Cardiac fibroblast (primary cell): ENCODE results near the gene ARSG.

Source experiments
- DNase-seq, 2 donors: peaks; one replicate each; pipeline versions ENCODE4 v3.0.0 to v3.0.0-alpha.2; 2010; ENCODE audit warnings: low read depth in 2 of 2
- H3K4me3 ChIP-seq, 2 donors: replicated peaks in 1 of 2; 1 replicate in 1 of 2; 2 replicates in 1 of 2; pipeline ENCODE4 v1.5.1; 2011; ENCODE audit warnings: low read depth in 2 of 2, low read length in 2 of 2, mild to moderate bottlenecking in 2 of 2, moderate library complexity in 1 of 2
- TF ChIP-seq, protein P1 (sequence below): IDR thresholded peaks from one replicate; pipeline ENCODE4 v1.5.1; 2011; ENCODE audit warnings: low read depth, mild to moderate bottlenecking, low read length, inconsistent platforms

ARSG gene

DNA sequence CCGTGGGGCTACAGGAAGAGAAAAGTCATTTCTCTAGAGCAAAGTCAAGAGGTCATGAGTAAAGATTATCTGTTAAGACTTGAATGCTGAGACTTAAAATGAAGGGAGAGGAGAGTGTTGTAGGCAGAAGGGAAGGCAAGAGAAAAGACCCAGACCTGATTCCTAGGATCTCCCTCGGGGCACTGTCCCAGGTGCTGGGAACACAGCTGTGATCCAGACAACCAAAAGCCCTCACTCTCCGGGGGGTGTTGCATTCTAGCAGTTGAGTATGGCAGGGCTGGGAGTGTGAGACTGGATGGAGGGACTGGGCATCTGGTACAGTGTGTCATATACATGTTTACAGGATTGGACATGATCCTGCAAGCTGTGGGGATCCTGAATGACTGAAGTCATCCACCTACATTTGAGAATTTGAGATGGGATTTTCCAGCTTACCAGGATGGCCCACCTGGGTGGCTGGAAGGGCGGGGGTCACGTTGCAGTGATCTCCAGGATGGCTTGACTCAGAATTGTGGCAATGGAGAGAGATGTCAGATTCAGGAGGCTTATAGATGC is 29.1 kb downstream of the ARSG start:
- H3K4me3 ChIP-seq: no peak overlapping the region
- DNase-seq: no peak
- TF ChIP-seq, protein P1, sequence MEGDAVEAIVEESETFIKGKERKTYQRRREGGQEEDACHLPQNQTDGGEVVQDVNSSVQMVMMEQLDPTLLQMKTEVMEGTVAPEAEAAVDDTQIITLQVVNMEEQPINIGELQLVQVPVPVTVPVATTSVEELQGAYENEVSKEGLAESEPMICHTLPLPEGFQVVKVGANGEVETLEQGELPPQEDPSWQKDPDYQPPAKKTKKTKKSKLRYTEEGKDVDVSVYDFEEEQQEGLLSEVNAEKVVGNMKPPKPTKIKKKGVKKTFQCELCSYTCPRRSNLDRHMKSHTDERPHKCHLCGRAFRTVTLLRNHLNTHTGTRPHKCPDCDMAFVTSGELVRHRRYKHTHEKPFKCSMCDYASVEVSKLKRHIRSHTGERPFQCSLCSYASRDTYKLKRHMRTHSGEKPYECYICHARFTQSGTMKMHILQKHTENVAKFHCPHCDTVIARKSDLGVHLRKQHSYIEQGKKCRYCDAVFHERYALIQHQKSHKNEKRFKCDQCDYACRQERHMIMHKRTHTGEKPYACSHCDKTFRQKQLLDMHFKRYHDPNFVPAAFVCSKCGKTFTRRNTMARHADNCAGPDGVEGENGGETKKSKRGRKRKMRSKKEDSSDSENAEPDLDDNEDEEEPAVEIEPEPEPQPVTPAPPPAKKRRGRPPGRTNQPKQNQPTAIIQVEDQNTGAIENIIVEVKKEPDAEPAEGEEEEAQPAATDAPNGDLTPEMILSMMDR: no peak

DNA sequence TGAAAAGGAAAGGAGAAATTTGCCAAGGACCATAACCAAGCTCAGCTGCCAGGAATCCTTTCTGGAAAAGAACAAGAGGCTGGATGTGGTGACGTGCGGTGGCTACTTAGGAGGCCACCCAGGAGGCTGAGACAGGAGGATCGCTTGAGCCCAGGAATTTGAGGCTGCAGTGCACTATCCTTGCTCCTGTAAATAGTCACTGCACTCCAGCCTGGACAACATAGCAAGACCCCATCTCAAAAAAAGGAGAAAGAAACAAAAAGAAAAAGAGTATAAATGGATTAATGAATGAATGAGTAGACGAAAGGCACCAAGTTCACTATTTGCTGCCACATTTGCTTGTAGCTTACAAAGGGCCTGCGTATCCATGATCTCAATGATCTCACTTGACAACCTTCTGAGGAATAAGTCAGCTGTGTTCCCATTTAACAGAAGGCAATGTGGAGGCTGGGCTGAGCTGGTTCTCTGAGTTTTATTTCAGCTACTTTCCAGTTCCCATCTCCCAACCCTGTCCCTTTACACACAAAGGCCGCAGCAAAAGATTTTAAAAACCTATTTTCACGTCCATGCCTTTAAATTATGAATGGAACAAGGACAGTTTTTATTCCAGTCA is 29.8 kb downstream of the ARSG start:
- H3K4me3 ChIP-seq: no peak overlapping the region
- TF ChIP-seq, protein P1: no peak
- DNase-seq: no peak

DNA sequence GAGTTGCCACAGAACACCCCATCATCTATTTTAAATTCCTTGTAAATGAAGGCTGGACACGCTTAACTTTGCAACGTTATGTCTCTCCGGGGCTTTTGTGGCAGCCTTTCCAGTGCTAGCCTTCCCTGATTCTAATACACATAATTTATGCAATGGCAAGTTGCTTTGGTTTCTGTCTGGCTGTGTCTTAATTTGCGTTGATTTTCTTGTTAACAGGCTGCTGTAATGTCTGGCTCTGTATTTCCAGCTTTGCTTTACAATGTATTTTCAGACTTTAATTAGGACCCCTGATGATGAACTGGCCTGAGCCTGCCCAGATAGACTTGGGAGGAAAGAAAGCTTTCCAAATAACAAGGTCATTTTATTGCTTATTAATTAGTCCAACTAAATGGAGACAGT is 30.3 kb downstream of the ARSG start:
- DNase-seq: no peak
- TF ChIP-seq, protein P1: no peak
- H3K4me3 ChIP-seq: no peak overlapping the region

DNA sequence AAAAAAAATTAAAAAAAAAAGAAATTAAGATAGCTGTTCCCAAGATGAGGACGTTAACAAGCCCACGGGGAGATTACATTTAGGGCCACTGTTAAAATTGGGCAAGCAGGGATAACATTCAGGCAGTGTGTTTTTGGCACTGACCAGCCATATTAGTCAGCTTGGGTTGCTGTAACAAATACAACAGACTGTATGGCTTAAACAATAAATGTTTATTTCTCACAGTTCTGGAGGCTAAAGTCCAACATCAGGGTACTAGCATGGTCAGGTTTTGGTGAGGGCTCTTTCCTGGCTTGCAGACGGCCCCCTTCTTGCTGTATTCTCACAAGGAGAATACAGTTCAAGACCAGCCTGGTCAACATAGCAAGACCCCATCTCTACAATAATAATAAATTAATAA is 31.3 kb downstream of the ARSG start:
- TF ChIP-seq, protein P1: no peak
- H3K4me3 ChIP-seq: no peak overlapping the region
- no peak for DNase-seq

DNA sequence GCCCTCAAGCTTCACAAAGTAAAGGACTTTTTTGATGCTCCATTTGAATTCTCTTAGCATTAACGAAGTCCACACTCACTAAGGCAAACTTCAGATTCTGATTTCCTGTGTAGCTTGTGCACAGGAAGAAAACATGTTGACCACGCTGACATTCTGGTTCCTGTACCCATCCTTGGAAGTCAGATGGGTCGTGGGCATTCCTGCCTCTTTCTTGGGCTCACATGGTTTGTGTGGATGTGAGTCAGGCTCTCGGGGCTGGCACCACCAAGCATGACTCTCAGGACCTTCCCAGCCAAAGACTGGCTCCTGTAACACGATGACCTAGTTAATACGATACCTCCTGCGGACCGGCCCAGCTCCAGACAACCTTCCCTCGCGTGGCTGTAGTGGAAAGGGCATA is 32.8 kb downstream of the ARSG start:
- no peak for DNase-seq
- TF ChIP-seq, protein P1: no peak

DNA sequence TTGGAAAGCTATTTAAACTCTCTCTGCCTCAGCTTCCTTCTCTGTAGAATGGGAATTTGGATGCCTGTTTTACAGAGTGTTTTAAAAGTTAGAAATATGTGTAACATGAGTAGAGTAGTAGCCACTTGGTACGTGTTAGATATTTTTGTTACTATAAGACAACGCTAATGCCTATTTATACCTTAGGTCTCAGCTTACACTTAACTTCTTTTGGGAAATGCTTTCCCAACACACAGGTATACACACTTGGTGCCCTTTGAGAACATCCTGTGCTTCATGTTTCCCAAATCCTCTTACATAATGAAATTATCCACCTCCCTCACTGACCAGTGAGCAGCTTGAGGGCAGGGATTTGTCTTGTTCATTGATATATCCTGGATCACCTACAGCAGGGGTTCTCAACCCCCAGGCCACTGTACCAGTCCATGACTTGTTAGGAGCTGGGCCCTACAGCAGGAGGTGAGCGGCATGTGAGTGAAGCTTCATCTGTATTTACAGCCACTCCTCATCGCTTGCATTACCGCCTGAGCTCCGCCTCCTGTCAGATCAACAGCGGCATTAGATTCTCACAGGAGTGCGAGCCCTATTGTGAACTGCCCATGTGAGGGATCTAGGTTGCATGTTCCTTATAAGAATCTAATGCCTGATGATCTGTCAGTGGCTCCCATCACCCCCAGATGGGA is 33.5 kb downstream of the ARSG start:
- TF ChIP-seq, protein P1: no peak
- no peak for DNase-seq
- H3K4me3 ChIP-seq: no peak overlapping the region

More for the DNA sequence above, 32.8 kb downstream of the ARSG start:
- H3K4me3 ChIP-seq: no peak overlapping the region
